GM23248 (cell line): ENCODE results near the gene ANO10.

Experiments used
- EZH2 ChIP-seq: fragments of 200-600 bp; sonication (generic); IDR thresholded peaks from 2 replicates; pipeline ENCODE4 v1.6.1; 2018; ENCODE audit warnings: antibody characterized with exemption, mild to moderate bottlenecking; ENCODE audit not compliant: insufficient read depth, poor library complexity, severe bottlenecking
- EZH2phosphoT487 ChIP-seq: fragments of 200-600 bp; sonication (generic); IDR thresholded peaks from 2 replicates; pipeline ENCODE4 v1.6.1; 2018; ENCODE audit warnings: antibody characterized with exemption, moderate library complexity, mild to moderate bottlenecking, low read depth; ENCODE audit not compliant: insufficient read depth

GRCh38 chr3:43415088-43415487 is 206.7 kb downstream of the ANO10 start:
- TF ChIP-seq EZH2 (no peak), EZH2phosphoT487 (no peak)
